HL-60 (cell line): ENCODE measurements around the gene HAX1.

ENCODE experiments used
- DNase-seq, 2 experiments: peaks; one replicate each; pipeline ENCODE4 v3.0.0-alpha.2; 2010 to 2020; ENCODE audit warnings: low read depth in 1 of 2, low spot score in 1 of 2
- H3K27ac ChIP-seq: fragments of 250-450 bp; sonication (Bioruptor Pico); replicated peaks from 2 replicates; pipeline ENCODE4 v1.5.1; 2020; ENCODE audit warnings: mild to moderate bottlenecking, moderate library complexity
- H3K27me3 ChIP-seq: fragments of 250-450 bp; sonication (Bioruptor Pico); 2 replicates; pipeline ENCODE4 v1.5.1; 2021; ENCODE audit warnings: mild to moderate bottlenecking, moderate library complexity; ENCODE audit not compliant: insufficient read depth, poor library complexity, severe bottlenecking
- H3K4me3 ChIP-seq: replicated peaks from 2 replicates; pipeline ENCODE4 v1.5.1; 2011; ENCODE audit warnings: mild to moderate bottlenecking, control low read depth, low read length; ENCODE audit not compliant: insufficient read depth
- GABPA ChIP-seq: IDR thresholded peaks from 2 replicates; pipeline ENCODE4 v1.6.1; 2012; ENCODE audit warnings: low read depth
- POLR2AphosphoS5 ChIP-seq: IDR thresholded peaks from 2 replicates; pipeline ENCODE4 v1.6.1; 2012; ENCODE audit warnings: low read depth
- REST ChIP-seq: IDR thresholded peaks from 2 replicates; pipeline ENCODE4 v1.6.1; 2012; ENCODE audit warnings: low read depth; ENCODE audit not compliant: insufficient replicate concordance
- SPI1 ChIP-seq: IDR thresholded peaks from 2 replicates; pipeline ENCODE4 v1.6.1; 2012; ENCODE audit warnings: low read depth, mild to moderate bottlenecking, borderline replicate concordance
- TF ChIP-seq, protein P1 (sequence below): IDR thresholded peaks from one replicate; pipeline ENCODE4 v1.5.1; 2011; ENCODE audit warnings: low read length, control low read depth, inconsistent platforms; ENCODE audit not compliant: insufficient read depth

HAX1 gene

GRCh38 chr1:154253671-154254070 is 18.8 kb upstream of the HAX1 start:
- H3K27me3 ChIP-seq = no peaks in the 10 kb centered on the region
- no peak overlapping the region for H3K4me3 ChIP-seq
- H3K27ac ChIP-seq = no peak overlapping the region
- DNase-seq = no peak
- no peak for TF ChIP-seq SPI1
- TF ChIP-seq REST = no peak
- TF ChIP-seq, protein P1, sequence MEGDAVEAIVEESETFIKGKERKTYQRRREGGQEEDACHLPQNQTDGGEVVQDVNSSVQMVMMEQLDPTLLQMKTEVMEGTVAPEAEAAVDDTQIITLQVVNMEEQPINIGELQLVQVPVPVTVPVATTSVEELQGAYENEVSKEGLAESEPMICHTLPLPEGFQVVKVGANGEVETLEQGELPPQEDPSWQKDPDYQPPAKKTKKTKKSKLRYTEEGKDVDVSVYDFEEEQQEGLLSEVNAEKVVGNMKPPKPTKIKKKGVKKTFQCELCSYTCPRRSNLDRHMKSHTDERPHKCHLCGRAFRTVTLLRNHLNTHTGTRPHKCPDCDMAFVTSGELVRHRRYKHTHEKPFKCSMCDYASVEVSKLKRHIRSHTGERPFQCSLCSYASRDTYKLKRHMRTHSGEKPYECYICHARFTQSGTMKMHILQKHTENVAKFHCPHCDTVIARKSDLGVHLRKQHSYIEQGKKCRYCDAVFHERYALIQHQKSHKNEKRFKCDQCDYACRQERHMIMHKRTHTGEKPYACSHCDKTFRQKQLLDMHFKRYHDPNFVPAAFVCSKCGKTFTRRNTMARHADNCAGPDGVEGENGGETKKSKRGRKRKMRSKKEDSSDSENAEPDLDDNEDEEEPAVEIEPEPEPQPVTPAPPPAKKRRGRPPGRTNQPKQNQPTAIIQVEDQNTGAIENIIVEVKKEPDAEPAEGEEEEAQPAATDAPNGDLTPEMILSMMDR = no peak
- TF ChIP-seq POLR2AphosphoS5 = no peak
- TF ChIP-seq GABPA = no peak

DNA sequence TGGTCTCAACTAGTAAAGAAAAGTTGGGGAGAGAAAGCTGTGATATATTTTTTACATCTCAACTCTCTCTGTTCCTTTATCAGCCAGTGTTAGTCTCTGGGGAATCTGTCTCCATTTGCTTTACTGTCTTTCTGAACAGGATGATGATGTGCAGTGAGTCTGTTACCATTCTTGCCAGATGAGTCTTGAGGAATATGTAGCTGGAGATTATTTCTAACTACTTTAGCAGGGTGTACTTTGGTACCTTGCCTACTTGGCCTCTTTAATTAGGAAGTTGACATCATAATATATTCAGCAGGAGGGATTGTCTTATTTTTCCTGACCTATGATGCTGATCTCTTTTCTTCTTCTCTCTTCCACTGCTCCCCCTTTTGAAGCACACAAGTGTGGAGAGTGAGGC is 15.7 kb upstream of the HAX1 start:
- H3K4me3 ChIP-seq = no peak overlapping the region

GRCh38 chr1:154258784-154259183 is 13.6 kb upstream of the HAX1 start:
- Histone ChIP-seq H3K27ac (no peak overlapping the region), H3K4me3 (no peak overlapping the region), H3K27me3 (no peaks in the 10 kb centered on the region)
- no peak for DNase-seq
- TF ChIP-seq POLR2AphosphoS5 (no peak), SPI1 (no peak), GABPA (no peak), REST (no peak)
- TF ChIP-seq, protein P1 = no peak

More for the DNA sequence above, 15.7 kb upstream of the HAX1 start:
- Histone ChIP-seq H3K27ac (no peak overlapping the region), H3K27me3 (no peaks in the 10 kb centered on the region)
- TF ChIP-seq SPI1 (no peak), REST (no peak), GABPA (no peak), POLR2AphosphoS5 (no peak)
- TF ChIP-seq, protein P1 = no peak
- no peak for DNase-seq
